Retinal pigment epithelial cell (primary cell): ENCODE data around the gene SUSD1.

ENCODE experiments used
- DNase-seq: peaks from one replicate; pipeline ENCODE4 v3.0.0-alpha.2; 2010; ENCODE audit warnings: low read depth
- H3K4me3 ChIP-seq: 2 replicates; pipeline ENCODE4 v1.5.1; 2011; ENCODE audit warnings: mild to moderate bottlenecking, low read length, control low read depth, moderate library complexity
- TF ChIP-seq, protein P1 (sequence below): conservative IDR thresholded peaks from 2 replicates; pipeline ENCODE4 v1.5.1; 2011; ENCODE audit warnings: low read depth, low read length, control low read depth, inconsistent platforms

The SUSD1 gene

DNA sequence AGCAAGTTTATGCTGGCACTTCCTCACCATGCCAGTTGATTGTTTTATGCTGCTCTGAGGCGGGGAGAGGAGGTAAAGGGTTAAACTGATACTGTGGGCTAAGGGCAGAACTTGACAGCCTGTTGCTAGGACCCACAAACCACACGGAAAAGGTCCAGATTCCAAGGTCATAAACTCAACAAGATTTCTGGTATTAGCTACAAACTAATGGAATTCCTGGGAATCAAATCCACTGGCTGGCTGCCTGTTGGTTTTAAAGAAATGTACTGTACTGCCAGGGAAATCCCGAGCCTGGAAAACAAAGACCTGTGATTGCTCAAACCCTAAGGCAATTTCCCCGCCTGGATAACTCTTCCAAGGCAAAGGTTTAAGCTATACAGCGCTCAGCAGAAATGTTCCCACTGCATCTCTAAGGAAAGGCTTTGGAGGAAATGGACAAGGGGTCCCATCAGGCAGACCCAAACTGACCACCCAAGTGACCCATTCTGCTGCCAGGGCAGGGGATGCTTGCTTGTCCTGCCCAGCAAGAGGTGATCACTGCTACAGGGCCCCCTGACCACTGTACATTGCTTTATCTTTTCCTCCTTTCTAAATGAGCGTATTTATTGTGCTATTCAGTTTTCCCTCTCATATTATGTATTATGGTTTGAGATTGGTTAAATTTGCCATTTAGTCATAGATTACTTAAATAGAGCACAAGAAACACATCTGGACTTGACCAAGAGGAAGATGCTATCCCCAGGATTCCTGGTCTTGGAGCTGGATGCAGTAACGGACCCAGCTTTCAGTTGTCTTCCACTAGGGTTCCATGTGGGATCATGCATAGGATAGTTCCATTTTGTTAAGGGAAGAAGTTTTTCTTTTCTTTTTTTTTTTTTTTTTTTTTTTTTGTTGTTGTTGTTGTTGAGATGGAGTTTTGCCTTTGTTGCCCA lies 124.3 kb downstream of the SUSD1 start:
- peak; percentile 96 for DNase-seq
- no peak overlapping the region for H3K4me3 ChIP-seq

DNA sequence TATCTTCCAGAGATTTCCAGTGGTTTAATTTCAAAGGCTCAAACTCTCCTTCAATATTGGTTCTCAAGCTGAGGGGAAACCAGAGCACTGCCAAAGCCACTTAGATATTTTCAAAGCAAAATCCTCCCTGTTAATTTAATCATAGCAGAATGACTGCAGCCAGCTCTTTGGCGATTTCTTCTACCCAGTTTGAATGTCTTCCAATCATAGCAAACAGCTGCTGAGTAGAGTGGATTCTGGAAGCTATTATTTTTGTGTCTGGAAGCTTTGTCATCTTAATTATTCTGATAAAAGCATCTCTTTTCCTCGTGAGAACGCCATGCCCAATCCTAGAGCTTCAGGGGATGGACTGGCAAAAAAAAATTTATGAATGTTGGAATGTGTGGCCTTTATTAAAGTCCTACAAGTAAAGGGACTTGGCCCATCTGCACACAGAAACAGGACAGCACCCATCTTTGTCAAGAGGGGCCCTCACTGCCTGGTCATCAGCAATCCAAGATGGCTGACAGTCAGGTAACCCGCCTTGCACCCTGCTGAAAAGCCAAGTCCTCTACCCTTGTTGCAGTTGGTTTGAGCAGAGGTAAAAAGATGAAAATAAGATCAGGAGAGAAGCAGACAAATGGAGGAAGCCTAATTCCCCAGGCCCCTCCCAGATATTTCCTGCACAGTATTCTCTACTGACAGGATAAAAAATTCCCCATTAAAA lies 125.1 kb downstream of the SUSD1 start:
- no peak overlapping the region for H3K4me3 ChIP-seq
- TF ChIP-seq, protein P1, sequence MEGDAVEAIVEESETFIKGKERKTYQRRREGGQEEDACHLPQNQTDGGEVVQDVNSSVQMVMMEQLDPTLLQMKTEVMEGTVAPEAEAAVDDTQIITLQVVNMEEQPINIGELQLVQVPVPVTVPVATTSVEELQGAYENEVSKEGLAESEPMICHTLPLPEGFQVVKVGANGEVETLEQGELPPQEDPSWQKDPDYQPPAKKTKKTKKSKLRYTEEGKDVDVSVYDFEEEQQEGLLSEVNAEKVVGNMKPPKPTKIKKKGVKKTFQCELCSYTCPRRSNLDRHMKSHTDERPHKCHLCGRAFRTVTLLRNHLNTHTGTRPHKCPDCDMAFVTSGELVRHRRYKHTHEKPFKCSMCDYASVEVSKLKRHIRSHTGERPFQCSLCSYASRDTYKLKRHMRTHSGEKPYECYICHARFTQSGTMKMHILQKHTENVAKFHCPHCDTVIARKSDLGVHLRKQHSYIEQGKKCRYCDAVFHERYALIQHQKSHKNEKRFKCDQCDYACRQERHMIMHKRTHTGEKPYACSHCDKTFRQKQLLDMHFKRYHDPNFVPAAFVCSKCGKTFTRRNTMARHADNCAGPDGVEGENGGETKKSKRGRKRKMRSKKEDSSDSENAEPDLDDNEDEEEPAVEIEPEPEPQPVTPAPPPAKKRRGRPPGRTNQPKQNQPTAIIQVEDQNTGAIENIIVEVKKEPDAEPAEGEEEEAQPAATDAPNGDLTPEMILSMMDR: no peak
- no peak for DNase-seq

More for the DNA sequence above, 124.3 kb downstream of the SUSD1 start:
- TF ChIP-seq, protein P1: no peak

DNA sequence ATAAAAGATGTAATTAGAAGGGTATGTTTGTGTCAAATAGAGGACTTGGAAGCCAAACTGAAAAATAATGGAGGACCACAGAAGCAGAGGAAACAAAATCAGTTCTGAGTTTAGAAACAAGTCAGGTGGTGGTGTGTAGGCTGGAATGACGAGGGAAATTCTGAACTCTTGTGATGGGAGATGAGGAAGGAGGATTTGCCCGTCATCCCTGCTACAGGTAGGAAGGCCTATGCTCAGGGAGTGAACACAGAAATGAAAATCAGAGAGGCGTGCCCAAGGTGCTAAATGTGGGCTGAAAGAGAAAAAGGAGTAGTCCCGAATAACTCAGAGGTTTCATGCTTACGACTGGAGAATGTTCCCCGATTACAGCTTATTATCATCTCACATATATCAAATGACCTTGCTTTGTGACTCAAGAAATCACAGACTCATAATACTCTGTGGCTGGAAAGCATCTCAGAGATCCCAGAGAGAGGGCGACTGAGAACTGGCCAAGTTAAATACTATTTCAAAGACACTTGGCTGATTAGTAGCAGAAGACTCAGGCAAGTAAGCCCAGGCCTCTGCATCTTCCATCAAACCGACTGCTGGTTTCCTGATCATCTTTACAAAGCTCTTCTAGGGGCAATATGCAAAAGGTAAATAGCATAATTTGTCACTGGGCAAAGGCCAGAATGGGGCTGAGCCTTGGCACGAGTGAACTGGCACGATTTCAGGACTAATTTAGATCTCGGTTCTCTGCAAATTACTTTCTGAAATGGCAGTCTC lies 126.0 kb downstream of the SUSD1 start:
- no peak for DNase-seq
- no peak overlapping the region for H3K4me3 ChIP-seq
- TF ChIP-seq, protein P1: no peak

DNA sequence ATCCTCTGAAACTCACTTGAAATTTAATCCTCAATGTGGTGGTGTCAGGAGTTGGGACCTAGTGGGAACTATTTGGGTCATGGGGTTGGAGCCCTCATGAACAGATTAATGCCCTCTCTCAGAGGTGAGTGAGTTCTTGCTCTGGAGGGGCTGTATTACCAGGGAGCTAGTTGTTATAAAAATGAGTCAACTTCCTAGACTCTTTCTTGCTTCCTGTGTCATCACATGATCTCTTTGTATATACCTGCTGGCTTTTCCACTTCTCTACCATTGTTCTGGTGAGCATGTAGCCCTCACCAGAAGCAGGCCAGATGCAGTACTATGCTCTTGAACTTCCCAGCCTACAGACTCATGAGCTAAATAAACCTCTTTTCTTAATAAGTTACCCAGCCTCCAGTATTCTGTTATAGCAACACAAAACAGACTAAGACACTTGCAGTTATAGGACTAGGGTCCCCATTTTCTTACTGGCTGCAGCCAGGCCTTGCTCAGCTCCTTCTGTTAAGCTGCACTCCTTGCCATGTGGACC lies 127.5 kb downstream of the SUSD1 start:
- DNase-seq: no peak
- TF ChIP-seq, protein P1: no peak
- no peak overlapping the region for H3K4me3 ChIP-seq

DNA sequence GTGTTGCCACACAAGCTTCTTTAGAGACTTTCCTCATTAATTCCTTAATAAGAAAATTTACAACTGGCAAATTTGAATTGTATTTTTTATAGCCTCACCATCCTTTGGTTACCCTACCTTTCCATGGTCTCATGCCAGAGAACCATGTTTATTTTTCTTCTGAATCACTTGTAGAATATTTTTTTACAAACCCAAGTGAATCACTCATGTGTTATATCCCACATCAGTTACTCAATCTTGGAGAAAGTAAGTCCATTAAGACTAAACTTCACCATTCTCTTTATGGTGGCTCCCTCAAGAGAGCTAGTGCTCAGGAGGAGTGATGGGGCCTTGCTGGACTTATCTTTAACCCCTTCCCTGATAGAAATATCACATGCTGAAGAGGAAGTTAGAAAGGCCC lies 128.9 kb downstream of the SUSD1 start:
- H3K4me3 ChIP-seq: no peak overlapping the region
- TF ChIP-seq, protein P1: no peak
- no peak for DNase-seq

DNA sequence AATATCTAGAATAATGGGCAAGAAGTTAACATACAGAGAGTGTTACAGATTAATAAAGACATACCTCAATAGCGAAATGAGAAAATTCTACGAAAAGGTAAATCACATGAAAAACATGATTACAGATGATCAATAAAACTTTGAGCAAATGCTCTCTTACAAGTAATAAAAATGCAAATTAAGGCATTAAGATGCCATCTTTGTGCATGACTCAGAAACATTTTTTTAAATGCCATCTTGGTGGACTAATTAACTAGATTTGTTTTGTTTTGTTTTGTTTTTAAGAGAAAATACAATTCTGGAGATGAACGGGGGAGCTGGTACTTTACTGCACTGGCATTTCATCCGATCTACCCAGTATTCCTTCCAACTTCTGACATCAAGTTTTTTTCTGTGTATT lies 130.2 kb downstream of the SUSD1 start:
- no peak overlapping the region for H3K4me3 ChIP-seq
- TF ChIP-seq, protein P1: no peak
- DNase-seq: no peak
